GM06990 (cell line): ENCODE results near the gene HFE.

Experiments
- DNase-seq: peaks from one replicate; pipeline ENCODE4 v3.0.0-alpha.2; 2011; ENCODE audit not compliant: insufficient read length; ENCODE audit errors: extremely low read depth
- H3K27me3 ChIP-seq: replicated peaks from 2 replicates; pipeline ENCODE4 v1.6.0; 2011; ENCODE audit warnings: low read length; ENCODE audit not compliant: control insufficient read depth, insufficient read depth
- H3K36me3 ChIP-seq: 2 replicates; pipeline ENCODE4 v1.5.1; 2011; ENCODE audit warnings: low read length; ENCODE audit not compliant: control insufficient read depth, insufficient read depth
- H3K4me3 ChIP-seq: replicated peaks from 2 replicates; pipeline ENCODE4 v1.5.1; 2011; ENCODE audit warnings: low read depth, mild to moderate bottlenecking, control low read depth, low read length
- TF ChIP-seq, protein P1 (sequence below): IDR thresholded peaks from 2 replicates; pipeline ENCODE4 v1.5.1; 2011; ENCODE audit warnings: low read length, control low read depth, mild to moderate bottlenecking, inconsistent platforms; ENCODE audit not compliant: insufficient read depth, poor library complexity, severe bottlenecking

The HFE gene

DNA sequence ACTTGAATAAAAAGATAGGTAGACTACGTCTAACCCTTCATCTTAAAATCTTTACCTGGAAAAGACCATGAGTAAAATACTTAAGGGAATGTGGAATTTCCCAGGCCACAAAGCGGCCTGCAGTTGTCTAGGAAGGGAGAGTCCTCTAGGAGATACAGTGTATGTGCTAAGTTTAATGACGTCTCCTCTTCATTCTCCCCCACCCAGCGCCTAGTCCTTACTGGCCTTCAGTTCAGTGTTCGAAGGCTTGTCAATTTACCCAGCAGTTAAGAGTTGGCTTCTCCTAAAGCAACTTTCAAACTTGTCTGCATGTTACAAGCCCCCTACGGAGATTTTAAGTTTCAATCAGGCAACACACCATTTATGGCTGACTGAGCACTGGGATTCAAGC, 35.2 kb downstream of the HFE start:
- TF ChIP-seq, protein P1, sequence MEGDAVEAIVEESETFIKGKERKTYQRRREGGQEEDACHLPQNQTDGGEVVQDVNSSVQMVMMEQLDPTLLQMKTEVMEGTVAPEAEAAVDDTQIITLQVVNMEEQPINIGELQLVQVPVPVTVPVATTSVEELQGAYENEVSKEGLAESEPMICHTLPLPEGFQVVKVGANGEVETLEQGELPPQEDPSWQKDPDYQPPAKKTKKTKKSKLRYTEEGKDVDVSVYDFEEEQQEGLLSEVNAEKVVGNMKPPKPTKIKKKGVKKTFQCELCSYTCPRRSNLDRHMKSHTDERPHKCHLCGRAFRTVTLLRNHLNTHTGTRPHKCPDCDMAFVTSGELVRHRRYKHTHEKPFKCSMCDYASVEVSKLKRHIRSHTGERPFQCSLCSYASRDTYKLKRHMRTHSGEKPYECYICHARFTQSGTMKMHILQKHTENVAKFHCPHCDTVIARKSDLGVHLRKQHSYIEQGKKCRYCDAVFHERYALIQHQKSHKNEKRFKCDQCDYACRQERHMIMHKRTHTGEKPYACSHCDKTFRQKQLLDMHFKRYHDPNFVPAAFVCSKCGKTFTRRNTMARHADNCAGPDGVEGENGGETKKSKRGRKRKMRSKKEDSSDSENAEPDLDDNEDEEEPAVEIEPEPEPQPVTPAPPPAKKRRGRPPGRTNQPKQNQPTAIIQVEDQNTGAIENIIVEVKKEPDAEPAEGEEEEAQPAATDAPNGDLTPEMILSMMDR: no peak
- Histone ChIP-seq H3K4me3 (peak overlapping the region; percentile 57), H3K27me3 (no peaks in the 10 kb centered on the region), H3K36me3 (no peaks in the 10 kb centered on the region)
- no peak for DNase-seq

DNA sequence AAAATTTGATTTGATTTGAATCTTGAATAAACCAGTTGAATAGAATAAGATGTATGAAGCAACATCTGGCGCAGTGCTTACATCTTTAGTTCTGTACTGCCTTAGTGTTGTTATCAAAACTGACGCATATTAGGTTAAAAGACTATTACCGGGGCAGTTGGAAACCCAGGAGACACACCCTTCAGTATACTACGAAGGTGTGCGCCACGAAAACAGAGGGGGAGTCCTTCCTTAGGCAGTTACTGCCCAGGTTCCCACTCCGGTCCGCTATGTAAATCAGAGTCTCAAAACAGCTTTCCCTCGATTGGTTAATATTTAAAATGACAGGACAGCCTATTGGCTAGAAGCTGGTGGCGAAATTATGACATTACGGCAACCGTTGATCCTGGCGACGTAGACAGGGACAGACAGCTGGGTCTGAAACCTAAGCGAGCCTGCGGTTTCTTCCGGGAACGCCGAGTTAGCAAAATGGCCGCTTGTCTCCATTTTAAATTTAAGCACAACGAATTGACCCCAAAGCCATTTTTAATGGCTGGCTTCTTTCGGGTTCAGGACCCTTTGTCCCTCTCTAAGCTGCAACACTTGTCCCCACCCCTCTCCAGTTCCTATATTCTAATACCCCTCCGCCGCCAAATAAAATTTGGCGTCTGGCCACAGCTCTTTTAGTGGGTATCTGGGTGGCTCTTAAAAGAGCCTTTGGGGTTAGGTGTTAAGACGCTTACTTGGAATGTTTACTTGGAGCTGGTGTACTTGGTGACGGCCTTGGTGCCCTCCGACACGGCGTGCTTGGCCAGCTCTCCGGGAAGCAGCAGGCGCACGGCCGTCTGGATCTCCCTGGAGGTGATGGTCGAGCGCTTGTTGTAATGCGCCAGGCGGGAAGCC, 35.8 kb downstream of the HFE start:
- H3K4me3 ChIP-seq: peak overlapping the region; percentile 57
- peak; percentile 86 for DNase-seq
- no peaks in the 10 kb centered on the region for H3K27me3 ChIP-seq
- TF ChIP-seq, protein P1: no peak
- no peaks in the 10 kb centered on the region for H3K36me3 ChIP-seq

GRCh38 chr6:26123675-26123946, 36.4 kb downstream of the HFE start:
- H3K27me3 ChIP-seq: no peaks in the 10 kb centered on the region
- peak; percentile 90 for DNase-seq
- TF ChIP-seq, protein P1: no peak
- H3K4me3 ChIP-seq: peak overlapping the region; percentile 57
- no peaks in the 10 kb centered on the region for H3K36me3 ChIP-seq

DNA sequence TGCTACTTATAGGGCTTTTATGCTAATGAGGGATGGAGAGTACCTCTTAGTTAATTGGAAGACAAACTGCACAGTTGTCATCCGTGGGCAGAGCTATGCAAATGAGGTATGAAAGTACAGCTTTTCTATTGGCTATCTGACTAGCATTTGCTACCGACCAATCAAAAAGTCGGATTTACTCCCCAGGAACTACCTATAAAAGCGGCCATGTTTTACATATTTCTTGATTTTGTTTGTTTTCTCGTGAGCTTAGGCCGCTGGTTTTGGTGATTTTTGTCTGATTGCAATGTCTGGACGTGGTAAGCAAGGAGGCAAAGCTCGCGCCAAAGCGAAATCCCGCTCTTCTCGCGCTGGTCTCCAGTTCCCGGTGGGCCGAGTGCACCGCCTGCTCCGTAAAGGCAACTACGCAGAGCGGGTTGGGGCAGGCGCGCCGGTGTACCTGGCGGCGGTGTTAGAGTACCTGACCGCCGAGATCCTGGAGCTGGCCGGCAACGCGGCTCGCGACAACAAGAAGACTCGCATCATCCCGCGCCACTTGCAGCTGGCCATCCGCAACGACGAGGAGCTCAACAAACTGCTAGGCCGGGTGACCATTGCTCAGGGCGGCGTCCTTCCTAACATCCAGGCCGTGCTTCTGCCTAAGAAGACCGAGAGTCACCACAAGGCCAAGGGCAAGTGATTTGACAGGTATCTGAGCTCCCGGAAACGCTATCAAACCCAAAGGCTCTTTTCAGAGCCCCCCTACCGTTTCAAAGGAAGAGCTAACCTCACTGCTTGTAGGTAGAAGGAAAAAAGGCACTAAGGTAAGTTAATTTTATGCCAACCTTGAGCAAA, 36.9 kb downstream of the HFE start:
- no peaks in the 10 kb centered on the region for H3K36me3 ChIP-seq
- peak; percentile 93 for DNase-seq
- TF ChIP-seq, protein P1: no peak
- H3K4me3 ChIP-seq: peak overlapping the region; percentile 72
- H3K27me3 ChIP-seq: no peaks in the 10 kb centered on the region

GRCh38 chr6:26124781-26125685, 37.8 kb downstream of the HFE start:
- TF ChIP-seq, protein P1: no peak
- peak; percentile 39 for DNase-seq
- Histone ChIP-seq H3K4me3 (peak overlapping the region; percentile 72), H3K27me3 (no peaks in the 10 kb centered on the region), H3K36me3 (no peaks in the 10 kb centered on the region; the same call in 1 of the 2 replicates)
